ENCODE data around the gene TNS1. TPM values are rescaled to one million over a fixed set of nuclear protein-coding genes. Genes with fewer than 3 reads are reported as not detected.

TNS1 gene
- polyA plus RNA-seq, 3 donors, result 0.26 to 1.6 (median 1.5) TPM

- H4K20me1 ChIP-seq (ENCODE audit: insufficient read depth, low read length), result no peaks in the 10 kb centered on the region
- DNase-seq, result no peak
- no peak overlapping the region for H3K4me2 ChIP-seq (replicated peaks; ENCODE audit: extremely low read depth, low read length, poor library complexity, severe bottlenecking)
- Mint-ChIP-seq H3K4me1 (no peaks in the 10 kb centered on the region), H3K4me3 (no peak overlapping the region), H3K27me3 (ENCODE audit: low read depth in 3 of 3) (peaks cover 0 to 2% (median 2%) of the 10 kb centered on the region in 3 donors), H3K36me3 (no peaks in the 10 kb centered on the region), H3K27ac (no peak overlapping the region), H3K9me3 (peaks cover 0 to 5% (median 0%) of the 10 kb centered on the region in 7 donors)
- no peaks in the 10 kb centered on the region for H3K36me3 ChIP-seq (replicated peaks in 1 of 2; ENCODE audit: control insufficient read depth in 1 of 2, insufficient read depth in 2 of 2, low read length in 2 of 2)
- H3K9ac ChIP-seq (ENCODE audit: insufficient read depth, low read length, poor library complexity, severe bottlenecking), result no peak overlapping the region
- no peak overlapping the region for H3K27ac ChIP-seq (ENCODE audit: low read depth in 1 of 2, low read length in 2 of 2)
- no peak overlapping the region for H2AFZ ChIP-seq (ENCODE audit: insufficient read depth, low read depth, low read length, poor library complexity, severe bottlenecking)
- intact Hi-C loops (cut with micrococcal nuclease), result loop anchor here in 1 of 2 donors (10.0 kb wide), 1 partner anchor 86 kb away; no protein-coding TSS in a partner anchor
- H3K79me2 ChIP-seq (ENCODE audit: insufficient read depth, low read length), result no peaks in the 10 kb centered on the region
- TF ChIP-seq CTCF (IDR thresholded peaks at IDR 0.05), result no peak
- no peaks in the 10 kb centered on the region for H3K27me3 ChIP-seq (ENCODE audit: control insufficient read depth in 2 of 2, insufficient read depth in 2 of 2, low read length in 2 of 2)
- no peak overlapping the region for H3K4me3 ChIP-seq (replicated peaks in 1 of 3; ENCODE audit: low read depth in 2 of 3, low read length in 3 of 3)
- no peaks in the 10 kb centered on the region for H3K4me1 ChIP-seq (ENCODE audit: control insufficient read depth in 1 of 2, insufficient read depth in 2 of 2, low read length in 2 of 2)
- WGBS (ENCODE audit: insufficient coverage), result 88% methylated on average over 4 of the region's 5 CpGs
- H3K9me3 ChIP-seq (replicated peaks in 1 of 2; ENCODE audit: control insufficient read depth in 1 of 2, insufficient read depth in 1 of 2, low read length in 2 of 2), result no peaks in the 10 kb centered on the region
These were observed 21.6 kb downstream of the TNS1 start for GRCh38 chr2:217981084-217981730.

- Histone ChIP-seq H4K20me1 (ENCODE audit: insufficient read depth, low read length) (no peaks in the 10 kb centered on the region), H3K9me3 (replicated peaks in 1 of 2; ENCODE audit: control insufficient read depth in 1 of 2, insufficient read depth in 1 of 2, low read length in 2 of 2) (no peaks in the 10 kb centered on the region), H3K4me3 (replicated peaks in 1 of 3; ENCODE audit: low read depth in 2 of 3, low read length in 3 of 3) (no peak overlapping the region), H3K9ac (ENCODE audit: insufficient read depth, low read length, poor library complexity, severe bottlenecking) (no peak overlapping the region), H3K27me3 (ENCODE audit: control insufficient read depth in 2 of 2, insufficient read depth in 2 of 2, low read length in 2 of 2) (no peaks in the 10 kb centered on the region), H3K27ac (ENCODE audit: low read depth in 1 of 2, low read length in 2 of 2) (no peak overlapping the region), H3K4me2 (replicated peaks; ENCODE audit: extremely low read depth, low read length, poor library complexity, severe bottlenecking) (no peak overlapping the region), H2AFZ (ENCODE audit: insufficient read depth, low read depth, low read length, poor library complexity, severe bottlenecking) (no peak overlapping the region), H3K36me3 (replicated peaks in 1 of 2; ENCODE audit: control insufficient read depth in 1 of 2, insufficient read depth in 2 of 2, low read length in 2 of 2) (no peaks in the 10 kb centered on the region), H3K79me2 (ENCODE audit: insufficient read depth, low read length) (no peaks in the 10 kb centered on the region), H3K4me1 (ENCODE audit: control insufficient read depth in 1 of 2, insufficient read depth in 2 of 2, low read length in 2 of 2) (no peaks in the 10 kb centered on the region)
- intact Hi-C loops (cut with micrococcal nuclease), result loop anchor here in 1 of 2 donors (10.0 kb wide), 1 partner anchor 86 kb away; no protein-coding TSS in a partner anchor
- Mint-ChIP-seq H3K9me3 (peaks cover 0 to 5% (median 0%) of the 10 kb centered on the region in 7 donors), H3K36me3 (no peaks in the 10 kb centered on the region), H3K27ac (no peak overlapping the region), H3K4me3 (no peak overlapping the region), H3K27me3 (ENCODE audit: low read depth in 3 of 3) (peaks cover 0 to 2% (median 2%) of the 10 kb centered on the region in 3 donors), H3K4me1 (no peaks in the 10 kb centered on the region)
- 93% methylated on average over 6 of the region's 6 CpGs for WGBS (ENCODE audit: insufficient coverage)
- no peak for DNase-seq
- no peak for TF ChIP-seq CTCF (IDR thresholded peaks at IDR 0.05)
These were observed 22.2 kb downstream of the TNS1 start for GRCh38 chr2:217980591-217980990.

All from CD14-positive monocyte (primary cell).